Ascending aorta (tissue), 2 donors: ENCODE results near the gene PIGL. TPM values are rescaled to one million over a fixed set of nuclear protein-coding genes. Genes with fewer than 3 reads are reported as not detected.
"Not testable (repeated sequence)": the region's sequence is repeated elsewhere in the genome, so short reads cannot be mapped to it uniquely, and the experiment has no call there.

ENCODE experiments used
- DNase-seq, 2 donors: peaks; one replicate each; pipeline ENCODE4 v3.0.0-alpha.2; 2019; ENCODE audit warnings: low spot score in 2 of 2
- H3K27ac ChIP-seq, 2 donors: fragments of 200-600 bp; sonication (generic); one replicate each; pipeline ENCODE4 v1.5.1; 2016 to 2017; ENCODE audit warnings: mild to moderate bottlenecking in 1 of 2
- H3K27me3 ChIP-seq: fragments of 200-600 bp; sonication (generic); one replicate; pipeline ENCODE4 v1.5.1; 2017
- H3K36me3 ChIP-seq, 2 donors: fragments of 200-600 bp; sonication (generic); one replicate each; pipeline ENCODE4 v1.5.1; 2016
- H3K4me1 ChIP-seq, 2 donors: fragments of 200-600 bp; sonication (generic); one replicate each; pipeline ENCODE4 v1.5.1; 2016 to 2017; ENCODE audit warnings: mild to moderate bottlenecking in 1 of 2
- H3K4me3 ChIP-seq, 2 donors: fragments of 200-600 bp; sonication (generic); one replicate each; pipeline ENCODE4 v1.5.1; 2016 to 2017; ENCODE audit warnings: mild to moderate bottlenecking in 1 of 2
- H3K9me3 ChIP-seq, 2 donors: fragments of 200-600 bp; sonication (generic); one replicate each; pipeline ENCODE4 v1.5.1; 2016
- intact Hi-C: fragments of 100-400 bp; cut with DNase I; formaldehyde crosslinking; loops from one replicate; pipeline ENCODE4 v1.15.1; 2023
- total RNA-seq: library from RNA; depleted of rRNA; stranded (reverse); fragments of >200 nt; gene quantifications from one replicate; pipeline ENCODE4 v1.1.0, GENCODE V29; 2016
- TF ChIP-seq, protein P1 (sequence below), 3 experiments: fragments of 200-600 bp in 2 of 3; fragments of 450-650 bp in 1 of 3; sonication (generic) in 2 of 3; IDR thresholded peaks; one replicate each; pipeline ENCODE4 v1.5.1; 2016 to 2019; ENCODE audit warnings: antibody characterized with exemption in 3 of 3, mild to moderate bottlenecking in 1 of 3, moderate library complexity in 1 of 3

PIGL gene
- total RNA-seq, 1 donor from 2014 or later = 6.2 TPM

- H3K27me3 ChIP-seq, H3K9me3 ChIP-seq, intact Hi-C loops, DNase-seq, H3K4me3 ChIP-seq, H3K36me3 ChIP-seq, H3K27ac ChIP-seq: not testable (repeated sequence)
- peaks cover 3 to 21% of the 10 kb centered on the region in 2 donors for H3K4me1 ChIP-seq
These were observed 12.2 kb upstream of the PIGL start for GRCh38 chr17:16204763-16205162.

DNA sequence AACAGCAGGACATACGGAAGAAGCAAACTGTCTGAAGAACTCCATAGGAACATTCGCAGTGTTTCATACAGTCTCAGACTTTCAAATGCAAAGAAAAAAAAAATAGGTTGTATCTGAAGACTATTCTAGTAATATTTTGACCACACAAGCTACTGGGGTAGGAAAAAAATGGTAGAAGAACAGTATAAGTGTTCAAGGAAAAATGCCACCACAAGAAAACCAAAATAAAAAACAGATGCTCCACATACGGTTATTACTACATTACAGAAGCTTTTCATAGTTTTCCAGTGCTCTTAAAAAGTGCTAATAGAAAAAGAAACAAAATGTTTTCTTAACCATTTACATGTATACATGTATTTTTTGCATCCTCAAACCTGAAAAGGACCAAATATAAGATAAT is 5.4 kb upstream of the PIGL start:
- TF ChIP-seq, protein P1, sequence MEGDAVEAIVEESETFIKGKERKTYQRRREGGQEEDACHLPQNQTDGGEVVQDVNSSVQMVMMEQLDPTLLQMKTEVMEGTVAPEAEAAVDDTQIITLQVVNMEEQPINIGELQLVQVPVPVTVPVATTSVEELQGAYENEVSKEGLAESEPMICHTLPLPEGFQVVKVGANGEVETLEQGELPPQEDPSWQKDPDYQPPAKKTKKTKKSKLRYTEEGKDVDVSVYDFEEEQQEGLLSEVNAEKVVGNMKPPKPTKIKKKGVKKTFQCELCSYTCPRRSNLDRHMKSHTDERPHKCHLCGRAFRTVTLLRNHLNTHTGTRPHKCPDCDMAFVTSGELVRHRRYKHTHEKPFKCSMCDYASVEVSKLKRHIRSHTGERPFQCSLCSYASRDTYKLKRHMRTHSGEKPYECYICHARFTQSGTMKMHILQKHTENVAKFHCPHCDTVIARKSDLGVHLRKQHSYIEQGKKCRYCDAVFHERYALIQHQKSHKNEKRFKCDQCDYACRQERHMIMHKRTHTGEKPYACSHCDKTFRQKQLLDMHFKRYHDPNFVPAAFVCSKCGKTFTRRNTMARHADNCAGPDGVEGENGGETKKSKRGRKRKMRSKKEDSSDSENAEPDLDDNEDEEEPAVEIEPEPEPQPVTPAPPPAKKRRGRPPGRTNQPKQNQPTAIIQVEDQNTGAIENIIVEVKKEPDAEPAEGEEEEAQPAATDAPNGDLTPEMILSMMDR (IDR thresholded peaks at IDR 0.05) = no peak
- Histone ChIP-seq H3K27ac (no peak overlapping the region), H3K27me3 (no peaks in the 10 kb centered on the region), H3K36me3 (no peaks in the 10 kb centered on the region), H3K4me3 (no peak overlapping the region), H3K4me1 (peaks cover 0 to 9% of the 10 kb centered on the region in 2 donors), H3K9me3 (no peaks in the 10 kb centered on the region)
- intact Hi-C loops = no loop called here
- DNase-seq = no peak

DNA sequence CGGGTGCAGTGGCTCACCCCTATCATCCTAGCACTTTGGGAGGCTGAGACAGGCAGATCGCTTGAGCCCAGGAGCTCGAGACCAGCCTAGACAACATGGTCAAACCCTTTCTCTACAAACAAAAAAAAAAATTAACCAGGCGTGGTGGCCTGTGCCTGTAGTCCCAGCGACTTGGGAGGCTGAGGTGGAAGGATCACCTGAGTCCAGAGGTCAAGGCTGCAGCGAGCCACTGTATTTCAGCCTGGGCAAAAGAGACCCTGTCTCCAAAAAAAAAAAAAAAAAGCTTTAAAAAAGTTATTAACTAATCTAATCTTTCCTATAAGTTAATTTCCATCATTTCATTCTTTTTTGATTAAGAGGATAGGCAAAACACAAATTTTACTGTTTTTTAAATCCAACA is 4.2 kb upstream of the PIGL start:
- H3K27ac ChIP-seq = no peak overlapping the region
- no peaks in the 10 kb centered on the region for H3K9me3 ChIP-seq
- H3K4me1 ChIP-seq = peaks cover 0 to 10% of the 10 kb centered on the region in 2 donors
- H3K4me3 ChIP-seq = no peak overlapping the region
- no peaks in the 10 kb centered on the region for H3K36me3 ChIP-seq
- H3K27me3 ChIP-seq = no peaks in the 10 kb centered on the region
- intact Hi-C loops = no loop called here
- TF ChIP-seq, protein P1 (IDR thresholded peaks at IDR 0.05) = no peak
- no peak for DNase-seq

- peaks cover 0 to 12% of the 10 kb centered on the region in 2 donors for H3K4me1 ChIP-seq
- TF ChIP-seq, protein P1 (IDR thresholded peaks at IDR 0.05) = no peak
- H3K4me3 ChIP-seq = peak overlapping the region; percentile 84 to 97
- no peak for DNase-seq
- H3K27ac ChIP-seq = peak overlapping the region; percentile 95 to 98
- H3K9me3 ChIP-seq = no peaks in the 10 kb centered on the region
- intact Hi-C loops = loop anchor here (1.0 to 2.0 kb wide), 2 partner anchors 73 to 138 kb away; partner anchors contain the start of gene CENPV
- no peaks in the 10 kb centered on the region for H3K36me3 ChIP-seq
- no peaks in the 10 kb centered on the region for H3K27me3 ChIP-seq
These were observed 2.6 kb upstream of the PIGL start for GRCh38 chr17:16214190-16215001.

- intact Hi-C loops = loop anchor here (1.0 to 2.0 kb wide), 2 partner anchors 72 to 138 kb away; partner anchors contain the start of gene CENPV
- Histone ChIP-seq H3K9me3 (no peaks in the 10 kb centered on the region), H3K4me3 (peak overlapping the region; percentile 84 to 97), H3K27ac (peak overlapping the region; percentile 95 to 98), H3K36me3 (no peaks in the 10 kb centered on the region), H3K4me1 (peaks cover 0 to 12% of the 10 kb centered on the region in 2 donors), H3K27me3 (no peaks in the 10 kb centered on the region)
- peak in 1 of 2 donors; percentile 72 for DNase-seq
- TF ChIP-seq, protein P1 (IDR thresholded peaks at IDR 0.05) = no peak
These were observed 2.1 kb upstream of the PIGL start for GRCh38 chr17:16215002-16215272.

DNA sequence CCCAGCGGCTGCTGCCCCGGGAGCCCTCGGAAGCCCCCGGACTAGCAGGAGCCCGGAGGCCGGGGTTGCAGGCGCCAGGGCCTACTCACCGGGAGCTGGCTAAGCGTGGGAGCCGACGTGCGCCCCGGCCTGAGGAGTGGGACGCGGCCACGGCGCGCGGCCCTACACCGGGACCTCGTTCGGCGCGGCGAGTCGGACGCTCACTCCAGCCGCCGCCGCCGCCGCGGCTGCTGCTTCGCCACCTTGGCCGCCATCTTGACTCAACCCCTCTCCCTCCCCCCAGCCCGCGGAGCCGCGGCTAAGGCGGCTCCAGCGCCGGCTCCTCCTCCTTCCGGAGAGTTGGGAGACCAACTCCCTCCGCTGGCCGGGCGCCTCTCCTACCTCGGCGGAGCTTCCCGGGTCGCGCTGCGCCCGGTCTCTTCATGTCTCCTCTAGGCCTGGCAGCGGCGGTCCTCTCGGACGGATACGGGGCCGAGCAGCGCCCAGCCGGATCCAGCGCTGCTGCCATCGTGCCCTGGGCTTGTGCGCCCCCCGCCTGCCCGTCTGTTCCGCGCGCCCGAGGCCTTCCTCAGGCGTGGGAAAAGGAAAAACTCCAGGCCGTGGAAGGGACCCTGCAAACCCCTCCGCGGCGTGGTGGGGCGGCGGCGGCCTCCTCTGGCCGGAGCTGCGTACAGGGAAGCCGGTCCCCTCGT is 1.6 kb upstream of the PIGL start, which contains the start of gene NCOR1:
Gene NCOR1, minus strand, starts transcription at position 262 of the 692 bp plus-strand sequence. CDS start 20,965 bp downstream, outside the sequence.
- no peaks in the 10 kb centered on the region for H3K27me3 ChIP-seq
- no peaks in the 10 kb centered on the region for H3K36me3 ChIP-seq
- H3K4me3 ChIP-seq = peak within 1 kb of the TSS; percentile 84 to 97
- H3K4me1 ChIP-seq = peaks cover 0 to 12% of the 10 kb centered on the region in 2 donors
- TF ChIP-seq, protein P1 (IDR thresholded peaks at IDR 0.05) = peak; percentile 6 to 52 (median 36)
- DNase-seq = peak; percentile 41 to 95
- H3K27ac ChIP-seq = peak within 1 kb of the TSS; percentile 95 to 98
- intact Hi-C loops = loop anchor here (1.0 to 2.0 kb wide), 2 partner anchors 72 to 137 kb away; partner anchors contain the start of gene CENPV
- H3K9me3 ChIP-seq = no peaks in the 10 kb centered on the region
